ENCODE measurements around the gene PRDM16. TPM values are rescaled to one million over a fixed set of nuclear protein-coding genes. Genes with fewer than 3 reads are reported as not detected.

PRDM16 gene
- total and polyA plus RNA-seq, 2 of the 4 experiments (the other 2 are of a cell fraction), result 0.02 TPM; not detected in 1

DNA sequence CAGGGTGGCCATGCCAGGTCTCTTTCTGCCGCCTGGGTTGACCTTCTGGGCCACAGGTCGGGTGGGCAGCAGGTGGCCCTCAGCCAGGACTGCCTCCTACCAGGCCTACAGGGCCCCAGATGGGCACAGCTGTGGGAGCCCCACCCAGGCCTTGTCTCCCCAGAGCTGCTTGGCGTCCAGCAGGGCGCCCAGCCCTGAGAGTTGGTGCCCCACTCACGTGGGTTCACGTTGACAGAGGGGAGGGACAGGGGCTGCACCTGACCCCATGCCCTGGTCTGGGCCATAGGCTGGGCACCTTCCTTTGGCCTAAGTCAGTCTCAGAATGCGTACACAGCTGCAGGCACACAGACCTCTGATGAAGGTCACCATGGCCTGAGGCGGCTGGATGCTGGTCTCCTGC, 16.7 kb downstream of the PRDM16 start:
- POLR2A ChIA-PET (ENCODE audit: unreplicated experiment), result no interaction called here
- Histone ChIP-seq H3K56ac (ENCODE audit: extremely low read depth, insufficient read depth, low read length) (no peak overlapping the region), H4K5ac (ENCODE audit: low read depth, low read length) (no peak overlapping the region), H3K27ac (ENCODE audit: insufficient read depth, low read length) (no peak overlapping the region), H3K36me3 (ENCODE audit: control insufficient read depth, insufficient read depth, low read length) (no peaks in the 10 kb centered on the region), H3K18ac (ENCODE audit: low read depth, low read length) (no peak overlapping the region), H2BK5ac (ENCODE audit: low read depth, low read length, poor library complexity, severe bottlenecking) (no peak overlapping the region), H4K20me1 (ENCODE audit: insufficient read depth, low read length) (no peaks in the 10 kb centered on the region), H2BK20ac (ENCODE audit: low read depth, low read length) (no peak overlapping the region), H3K14ac (replicated peaks; ENCODE audit: low read depth, low read length) (no peak overlapping the region), H3K9ac (ENCODE audit: low read depth, low read length) (no peak overlapping the region), H3K9me1 (ENCODE audit: insufficient read depth, low read length) (no peaks in the 10 kb centered on the region), H3K4me3 (ENCODE audit: insufficient read depth, low read depth, low read length) (no peak overlapping the region), H2BK120ac (ENCODE audit: low read depth, low read length) (no peak overlapping the region), H4K91ac (ENCODE audit: insufficient read depth, low read depth, low read length) (no peak overlapping the region), H3K4me2 (ENCODE audit: low read depth, low read length) (no peak overlapping the region), H3K9me3 (ENCODE audit: control insufficient read depth, insufficient read depth, low read length) (0 out of 2 replicates have a peak, but pooled peaks cover 2% of the 10 kb centered on the region), H2AK9ac (replicated peaks; ENCODE audit: low read depth, low read length, poor library complexity) (no peak overlapping the region), H3K79me1 (ENCODE audit: low read depth in 1 of 2, low read length in 2 of 2) (no peaks in the 10 kb centered on the region), H3K27me3 (ENCODE audit: control insufficient read depth, insufficient read depth, low read length) (no peaks in the 10 kb centered on the region), H2AK5ac (ENCODE audit: low read depth, low read length) (no peak overlapping the region), H3K4ac (ENCODE audit: low read depth, low read length) (no peak overlapping the region), H4K8ac (ENCODE audit: low read depth in 2 of 2, low read length in 2 of 2) (no peak overlapping the region), H3K4me1 (ENCODE audit: control insufficient read depth, insufficient read depth, low read length) (no peaks in the 10 kb centered on the region), H2BK15ac (ENCODE audit: low read depth, low read length) (no peak overlapping the region), H3K23ac (ENCODE audit: low read depth, low read length) (no peak overlapping the region), H2AFZ (replicated peaks; ENCODE audit: low read length, poor library complexity) (no peak overlapping the region)
- DNase-seq (no peak), ATAC-seq (ENCODE audit: low read depth) (no peak)
- TF ChIP-seq, protein P1, sequence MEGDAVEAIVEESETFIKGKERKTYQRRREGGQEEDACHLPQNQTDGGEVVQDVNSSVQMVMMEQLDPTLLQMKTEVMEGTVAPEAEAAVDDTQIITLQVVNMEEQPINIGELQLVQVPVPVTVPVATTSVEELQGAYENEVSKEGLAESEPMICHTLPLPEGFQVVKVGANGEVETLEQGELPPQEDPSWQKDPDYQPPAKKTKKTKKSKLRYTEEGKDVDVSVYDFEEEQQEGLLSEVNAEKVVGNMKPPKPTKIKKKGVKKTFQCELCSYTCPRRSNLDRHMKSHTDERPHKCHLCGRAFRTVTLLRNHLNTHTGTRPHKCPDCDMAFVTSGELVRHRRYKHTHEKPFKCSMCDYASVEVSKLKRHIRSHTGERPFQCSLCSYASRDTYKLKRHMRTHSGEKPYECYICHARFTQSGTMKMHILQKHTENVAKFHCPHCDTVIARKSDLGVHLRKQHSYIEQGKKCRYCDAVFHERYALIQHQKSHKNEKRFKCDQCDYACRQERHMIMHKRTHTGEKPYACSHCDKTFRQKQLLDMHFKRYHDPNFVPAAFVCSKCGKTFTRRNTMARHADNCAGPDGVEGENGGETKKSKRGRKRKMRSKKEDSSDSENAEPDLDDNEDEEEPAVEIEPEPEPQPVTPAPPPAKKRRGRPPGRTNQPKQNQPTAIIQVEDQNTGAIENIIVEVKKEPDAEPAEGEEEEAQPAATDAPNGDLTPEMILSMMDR (conservative IDR thresholded peaks at IDR 0.05; ENCODE audit: low read depth, low read length), result no peak
- TF ChIP-seq BHLHE40 (IDR thresholded peaks at IDR 0.05; ENCODE audit: low read depth, low read length) (no peak), MAZ (IDR thresholded peaks at IDR 0.05; ENCODE audit: borderline replicate concordance, low read depth, low read length) (no peak), FOS (IDR thresholded peaks at IDR 0.05; ENCODE audit: low read depth, low read length) (no peak), RAD21 (IDR thresholded peaks at IDR 0.05; ENCODE audit: low read length) (no peak), POLR2A (IDR thresholded peaks at IDR 0.05; ENCODE audit: low read depth, low read length) (no peak), CEBPB (IDR thresholded peaks at IDR 0.05; ENCODE audit: low read depth, low read length) (no peak), NFE2L2 (IDR thresholded peaks at IDR 0.05; ENCODE audit: low read depth, low read length) (no peak)
- TF ChIP-seq, protein P2, sequence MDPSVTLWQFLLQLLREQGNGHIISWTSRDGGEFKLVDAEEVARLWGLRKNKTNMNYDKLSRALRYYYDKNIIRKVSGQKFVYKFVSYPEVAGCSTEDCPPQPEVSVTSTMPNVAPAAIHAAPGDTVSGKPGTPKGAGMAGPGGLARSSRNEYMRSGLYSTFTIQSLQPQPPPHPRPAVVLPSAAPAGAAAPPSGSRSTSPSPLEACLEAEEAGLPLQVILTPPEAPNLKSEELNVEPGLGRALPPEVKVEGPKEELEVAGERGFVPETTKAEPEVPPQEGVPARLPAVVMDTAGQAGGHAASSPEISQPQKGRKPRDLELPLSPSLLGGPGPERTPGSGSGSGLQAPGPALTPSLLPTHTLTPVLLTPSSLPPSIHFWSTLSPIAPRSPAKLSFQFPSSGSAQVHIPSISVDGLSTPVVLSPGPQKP (IDR thresholded peaks at IDR 0.05; ENCODE audit: borderline replicate concordance, low read depth, low read length), result no peak
- in situ Hi-C loops (cut with MboI; ENCODE audit: low sequenced_read_pairs), result no loop called here
- CTCF ChIA-PET, result no interaction called here
- intact Hi-C loops (cut with micrococcal nuclease), result no loop called here
- WGBS, 2 experiments (ENCODE audit: extremely low coverage in 2 of 2, insufficient read length in 1 of 2), result 60% methylated on average over 2 of the region's 8 CpGs; no CpG with 5 or more reads in 1 of the 2 experiments
- dilution Hi-C loops (cut with HindIII; ENCODE audit: low sequenced_read_pairs, unreplicated experiment), result no loop called here
- no TSS peak for BruUV-seq (replicated peaks)
